ENCODE measurements around the gene ZGRF1.

DNA sequence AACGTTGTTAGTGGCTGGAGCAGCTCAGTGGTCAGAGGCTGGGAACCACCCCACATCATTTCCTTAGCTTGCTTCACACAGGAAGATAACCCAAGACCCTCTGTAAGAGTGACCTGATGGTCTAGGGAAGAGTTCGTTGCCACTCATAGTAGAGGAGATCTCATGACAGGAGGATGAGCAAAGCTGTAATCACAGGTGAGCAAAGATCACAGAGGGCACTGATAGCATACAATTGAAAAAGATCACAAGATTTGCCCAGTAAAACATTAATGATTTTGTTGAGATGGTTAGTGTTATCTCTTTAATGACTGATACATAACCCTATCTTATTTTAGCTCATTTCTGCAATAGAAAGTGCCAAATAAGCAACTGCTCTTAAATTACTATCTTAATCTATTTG, 44.3 kb upstream of the ZGRF1 start:
- TF ChIP-seq, protein P1, sequence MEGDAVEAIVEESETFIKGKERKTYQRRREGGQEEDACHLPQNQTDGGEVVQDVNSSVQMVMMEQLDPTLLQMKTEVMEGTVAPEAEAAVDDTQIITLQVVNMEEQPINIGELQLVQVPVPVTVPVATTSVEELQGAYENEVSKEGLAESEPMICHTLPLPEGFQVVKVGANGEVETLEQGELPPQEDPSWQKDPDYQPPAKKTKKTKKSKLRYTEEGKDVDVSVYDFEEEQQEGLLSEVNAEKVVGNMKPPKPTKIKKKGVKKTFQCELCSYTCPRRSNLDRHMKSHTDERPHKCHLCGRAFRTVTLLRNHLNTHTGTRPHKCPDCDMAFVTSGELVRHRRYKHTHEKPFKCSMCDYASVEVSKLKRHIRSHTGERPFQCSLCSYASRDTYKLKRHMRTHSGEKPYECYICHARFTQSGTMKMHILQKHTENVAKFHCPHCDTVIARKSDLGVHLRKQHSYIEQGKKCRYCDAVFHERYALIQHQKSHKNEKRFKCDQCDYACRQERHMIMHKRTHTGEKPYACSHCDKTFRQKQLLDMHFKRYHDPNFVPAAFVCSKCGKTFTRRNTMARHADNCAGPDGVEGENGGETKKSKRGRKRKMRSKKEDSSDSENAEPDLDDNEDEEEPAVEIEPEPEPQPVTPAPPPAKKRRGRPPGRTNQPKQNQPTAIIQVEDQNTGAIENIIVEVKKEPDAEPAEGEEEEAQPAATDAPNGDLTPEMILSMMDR (IDR thresholded peaks at IDR 0.05 in 4 of 5, conservative IDR thresholded peaks at IDR 0.05 in 1 of 5), result no peak
- TF ChIP-seq POLR2A (IDR thresholded peaks at IDR 0.05), result no peak
